Body of pancreas (tissue), 4 donors: ENCODE data around the gene SLC7A4.

ENCODE experiments used
- CTCF ChIP-seq, 7 experiments: fragments of 450-650 bp in 4 of 7; fragments of 200-600 bp in 3 of 7; sonication (generic) in 3 of 7; IDR thresholded peaks; one replicate each; pipeline ENCODE4 v1.5.1; 2016 to 2019; ENCODE audit warnings: antibody characterized with exemption in 7 of 7
- POLR2A ChIP-seq, 3 donors: fragments of 450-650 bp; IDR thresholded peaks; one replicate each; pipeline ENCODE4 v1.6.1; 2016; ENCODE audit warnings: antibody characterized with exemption in 3 of 3, mild to moderate bottlenecking in 2 of 3

- TF ChIP-seq CTCF (IDR thresholded peaks at IDR 0.05): no peak
- TF ChIP-seq POLR2A (IDR thresholded peaks at IDR 0.05): no peak
Observed at GRCh38 chr22:21014726-21015465, 17.5 kb downstream of the SLC7A4 start, which contains the start of gene P2RX6.
